Effector CD4-positive, alpha-beta T cell (primary cell): ENCODE results near the gene STMP1.
A peak's percentile ranks its signal among the peaks of the same experiment; 100 is the strongest.
"Not testable (repeated sequence)": the region's sequence is repeated elsewhere in the genome, so short reads cannot be mapped to it uniquely, and the experiment has no call there.

Experiments used
- DNase-seq: peaks from one replicate; pipeline ENCODE4 v3.0.0-alpha.2; 2020
- total RNA-seq: gene quantifications from one replicate; lab custom pipeline; 2026; lab: John Stamatoyannopoulos, UW

Gene STMP1
- 20.8 reads per million, percentile 47 among the genes with 10 or more reads in this experiment for total RNA-seq

DNA sequence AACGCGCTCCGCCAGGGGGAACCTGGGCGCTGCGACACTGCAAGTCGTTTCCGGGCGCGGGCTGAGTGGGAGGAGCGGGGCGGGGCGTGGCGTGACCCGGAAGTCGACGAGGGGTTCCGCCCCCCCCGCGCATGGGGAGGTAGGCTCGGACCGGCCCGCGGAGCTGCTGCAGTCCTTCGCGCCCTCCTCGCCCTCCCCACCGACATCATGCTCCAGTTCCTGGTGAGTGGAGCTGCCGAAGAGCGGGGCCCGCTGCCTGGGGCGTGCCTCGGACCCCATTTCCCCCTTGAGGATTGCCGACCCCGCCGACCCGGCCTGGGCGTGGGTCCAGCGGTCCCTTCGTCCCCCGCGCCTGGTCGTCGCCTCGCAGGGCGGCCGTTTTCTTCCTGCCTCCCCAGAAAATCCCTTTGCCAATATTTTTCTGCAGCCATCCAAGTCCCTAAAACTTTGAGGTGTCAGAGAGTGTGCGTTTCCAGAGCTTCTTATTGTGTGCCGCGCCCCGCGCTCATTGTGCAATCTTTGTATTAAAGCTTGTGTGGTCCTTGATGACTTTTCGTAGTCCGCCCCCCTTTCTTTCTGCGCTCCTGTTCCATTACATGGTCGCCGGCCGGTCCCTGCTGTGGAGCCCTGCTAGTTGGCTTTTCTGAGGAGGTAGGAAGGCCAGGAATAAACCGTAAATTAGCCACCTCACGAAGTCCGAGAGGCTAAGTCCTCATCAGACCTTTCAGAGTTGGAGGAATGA lies at the start of gene STMP1:
Gene STMP1 (plus strand): TSS at position 142 of the 742 bp plus-strand sequence.
- peak; percentile 96 for DNase-seq

DNA sequence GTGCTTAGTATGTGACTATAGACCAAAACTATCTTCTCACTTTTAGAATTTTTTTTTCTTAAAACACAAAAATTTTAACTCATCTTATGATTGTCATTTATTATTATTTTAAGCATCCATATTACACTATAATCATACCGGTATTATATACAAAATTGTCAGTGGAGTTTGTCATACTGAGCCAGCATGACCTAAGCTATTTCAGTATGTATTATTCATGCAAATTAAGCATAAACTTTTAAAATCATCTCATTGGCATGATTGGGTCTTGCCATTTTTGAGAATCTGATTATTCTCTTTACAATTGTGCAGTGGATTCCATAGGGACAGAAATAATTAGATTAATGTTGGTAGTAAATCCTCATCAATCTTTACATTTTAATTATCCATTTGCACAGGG lies 46.2 kb upstream of the STMP1 start:
- no peak for DNase-seq

DNA sequence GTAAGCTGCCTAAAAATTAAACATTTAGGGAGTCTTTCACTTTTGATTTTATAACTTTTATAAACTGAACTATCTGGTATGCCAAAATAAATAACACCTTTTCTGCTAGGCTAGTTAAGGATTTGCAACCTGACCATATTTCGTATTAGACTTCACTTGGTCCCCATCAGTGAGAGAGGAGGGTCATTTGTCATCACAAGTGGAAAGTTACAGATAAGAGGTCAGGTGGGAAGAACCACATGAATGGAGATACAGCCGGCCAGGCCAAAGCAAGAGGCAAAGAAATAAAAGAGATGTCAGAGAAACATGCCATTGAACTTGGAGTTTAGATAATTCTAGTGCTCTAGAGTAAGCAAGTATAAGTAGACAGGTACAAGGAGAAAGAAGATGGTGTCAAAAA lies 44.5 kb upstream of the STMP1 start:
- no peak for DNase-seq

DNA sequence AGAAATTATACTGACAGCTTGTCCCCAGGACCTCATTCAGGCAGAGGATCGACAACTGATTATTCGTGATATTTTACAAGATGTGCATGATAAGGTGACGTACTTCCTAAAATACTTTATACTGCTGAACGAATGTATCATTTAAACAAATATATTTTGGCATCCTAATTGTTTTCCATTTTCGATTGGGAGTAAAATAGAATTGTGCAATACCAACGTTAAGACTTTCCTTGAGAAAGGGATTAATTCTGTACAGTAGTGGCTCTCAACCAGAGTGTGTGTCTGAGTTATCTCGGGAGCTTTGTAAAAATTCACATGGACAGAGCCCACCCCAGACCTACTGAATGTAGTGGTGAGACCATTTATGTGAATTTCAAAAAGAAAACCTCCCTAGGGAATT lies 43.8 kb upstream of the STMP1 start:
- DNase-seq: no peak

DNA sequence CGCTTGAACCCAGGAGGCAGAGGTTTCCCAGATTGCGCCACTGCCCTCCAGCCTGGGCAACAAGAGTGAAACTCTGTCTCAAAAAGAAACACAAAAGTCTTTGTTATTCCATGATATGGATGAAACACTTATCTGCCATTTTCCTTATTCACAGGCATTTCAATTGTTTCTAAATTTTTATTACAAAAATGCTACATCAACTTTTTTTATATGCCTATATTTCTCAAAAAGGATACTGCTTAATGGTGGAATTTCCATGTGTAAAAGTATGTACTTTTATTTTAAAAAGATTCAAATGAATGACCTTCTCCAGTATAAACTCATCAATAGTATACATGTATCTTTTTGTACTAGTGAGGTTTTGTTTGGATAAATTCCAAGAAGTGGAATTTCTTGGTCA lies 41.9 kb upstream of the STMP1 start:
- DNase-seq: no peak

DNA sequence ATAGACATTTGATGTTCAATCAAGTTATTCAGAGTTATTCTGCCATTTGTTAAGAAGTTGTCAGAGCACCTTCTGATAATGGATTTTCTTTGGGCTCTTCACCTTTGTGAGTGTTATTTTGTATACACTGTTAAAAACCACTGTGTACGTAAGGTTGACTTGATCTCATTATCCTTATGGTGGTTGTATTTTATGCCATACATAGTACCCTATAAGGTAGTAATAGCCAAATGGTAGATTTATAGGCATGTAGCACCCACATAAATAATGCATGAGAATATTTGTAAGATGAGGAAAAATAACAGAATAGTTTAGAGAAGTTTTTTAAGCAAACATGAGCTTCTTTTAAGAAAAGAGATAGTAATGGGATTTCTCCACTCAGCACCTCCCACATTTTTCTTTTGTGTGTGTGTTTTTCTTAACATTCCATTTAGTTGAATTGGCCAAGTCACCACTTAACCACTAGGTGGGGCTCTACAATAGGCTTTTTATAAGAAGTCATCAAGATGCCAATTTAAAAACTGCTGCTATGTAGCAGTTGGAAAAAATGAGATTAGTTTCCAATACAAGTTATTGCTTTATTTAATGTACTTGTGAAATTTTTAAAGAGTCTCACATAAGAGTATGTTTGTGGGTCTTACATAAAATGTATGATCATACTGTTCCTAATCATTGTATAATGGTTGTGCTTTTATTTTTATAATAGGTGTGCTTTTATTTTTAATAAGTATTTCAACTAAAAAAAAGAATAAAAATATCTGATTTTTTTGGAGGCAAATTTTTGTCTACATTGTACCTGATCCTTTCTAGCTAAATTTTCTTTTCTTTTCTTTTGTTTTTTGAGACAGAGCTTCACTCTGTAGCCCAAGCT lies 41.1 kb upstream of the STMP1 start:
- DNase-seq: peak; percentile 21

DNA sequence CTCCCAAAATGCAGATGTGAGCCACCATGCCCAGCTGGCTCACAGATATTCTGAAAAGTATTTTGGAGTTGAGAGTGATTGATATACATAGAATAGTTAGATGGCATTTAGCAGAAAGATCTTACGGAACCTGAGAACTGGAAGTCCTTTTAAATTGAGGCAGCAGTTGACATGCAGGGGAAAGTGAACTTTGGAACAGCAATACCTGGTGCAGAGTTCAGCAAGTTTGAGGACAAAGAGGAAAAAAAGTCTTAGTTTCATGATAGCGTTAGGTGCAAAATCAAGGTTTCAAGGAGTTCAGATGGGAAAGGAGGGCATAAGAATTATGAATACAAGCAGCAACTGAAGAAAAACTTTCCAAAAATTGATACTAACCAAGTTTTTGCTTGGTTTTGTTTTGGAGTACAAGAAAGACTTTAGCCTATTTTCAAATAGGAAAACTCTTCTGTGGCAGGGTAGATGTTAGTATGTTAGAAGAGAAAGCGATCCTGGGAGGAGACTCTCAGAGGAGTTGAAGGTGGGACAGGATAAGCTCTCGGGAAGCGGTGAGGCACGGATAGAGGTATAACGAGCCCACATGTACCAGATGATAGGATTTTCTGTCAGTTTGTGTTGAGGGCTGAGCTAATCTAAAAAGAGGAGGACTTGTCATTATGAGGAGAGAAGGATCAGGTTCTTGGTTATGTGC lies 28.0 kb upstream of the STMP1 start:
- DNase-seq: no peak

DNA sequence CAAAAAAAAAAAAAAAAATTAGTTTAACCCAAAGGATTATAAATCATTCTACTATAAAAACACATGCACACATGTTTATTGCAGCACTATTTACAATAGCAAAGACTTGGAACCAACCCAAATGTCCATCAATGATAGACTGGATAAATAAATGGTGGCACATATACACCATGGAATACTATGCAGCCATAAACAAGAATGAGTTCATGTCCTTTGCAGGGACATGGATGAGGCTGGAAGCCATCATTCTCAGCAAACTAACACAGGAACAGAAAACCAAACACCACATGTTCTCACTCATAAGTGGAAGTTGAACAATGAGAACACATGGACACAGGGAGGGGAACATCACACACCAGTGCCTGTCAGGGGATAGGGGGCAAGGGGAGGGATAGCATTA lies 22.6 kb upstream of the STMP1 start:
- DNase-seq: not testable (repeated sequence)

DNA sequence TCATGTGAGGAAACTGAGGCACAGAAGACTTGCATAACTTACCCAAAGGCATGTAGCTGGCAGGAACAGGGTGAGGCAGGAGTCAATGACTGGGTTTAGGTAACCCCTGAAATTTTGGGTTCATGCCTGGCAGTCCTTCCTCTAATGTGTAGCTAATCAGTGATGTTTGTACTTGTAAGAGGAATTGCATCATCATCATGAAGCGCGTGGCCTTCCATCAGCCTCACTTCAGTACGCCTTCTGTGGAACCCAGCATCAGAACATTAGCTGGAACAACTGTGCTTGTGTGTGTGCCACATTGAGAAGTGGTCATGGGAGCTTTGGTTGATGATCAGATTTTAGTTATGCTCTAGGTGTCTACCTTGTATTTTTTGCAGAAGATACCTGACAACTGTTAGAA lies 18.2 kb upstream of the STMP1 start:
- DNase-seq: no peak

DNA sequence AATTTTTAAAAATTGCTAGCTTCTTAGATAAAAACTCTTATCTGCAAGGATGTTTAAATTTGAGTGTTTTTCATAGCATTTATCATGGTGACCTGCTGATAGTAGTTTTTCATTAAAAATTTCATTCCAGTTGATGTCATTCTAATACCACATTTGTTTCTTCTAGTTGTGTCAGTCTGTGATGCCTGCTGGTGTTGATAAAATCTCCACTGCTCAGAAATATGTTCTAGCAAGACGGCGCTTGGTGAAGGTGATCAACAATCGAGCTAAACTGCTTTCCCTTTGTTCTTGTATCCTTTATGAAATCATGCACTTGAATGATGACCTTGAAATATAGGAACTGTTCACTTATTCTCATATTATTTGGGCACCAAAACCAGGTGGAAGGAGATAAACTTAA lies 17.6 kb upstream of the STMP1 start:
- DNase-seq: no peak

DNA sequence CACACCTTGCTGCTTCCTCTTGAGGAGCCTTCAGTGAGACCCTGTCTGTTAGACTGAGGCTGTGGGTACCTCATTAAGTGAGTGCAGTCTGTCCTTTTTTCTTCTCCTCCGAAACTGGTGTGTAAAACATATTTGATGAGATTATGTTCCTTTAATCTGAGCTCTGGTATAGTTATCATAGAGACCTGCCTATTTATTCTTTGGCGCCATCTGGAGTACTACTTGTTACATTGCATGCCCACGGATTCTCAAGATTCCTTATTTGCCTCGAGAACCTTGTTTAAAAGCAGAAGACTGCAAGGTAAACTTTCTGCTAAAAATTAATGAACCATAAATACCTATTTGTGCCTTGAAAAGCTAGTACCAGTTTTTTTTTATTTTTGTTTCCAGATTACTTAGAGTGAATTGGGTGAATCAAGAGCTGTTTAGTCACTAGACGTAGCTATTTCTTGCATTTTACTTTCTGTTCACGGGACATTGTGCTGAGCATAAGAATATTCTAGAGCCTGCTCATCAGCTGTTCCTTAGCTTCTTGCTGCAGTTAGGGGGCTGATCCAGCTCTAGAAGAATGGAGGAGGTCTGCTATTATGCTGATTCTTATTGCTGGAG lies 16.9 kb upstream of the STMP1 start:
- DNase-seq: no peak

DNA sequence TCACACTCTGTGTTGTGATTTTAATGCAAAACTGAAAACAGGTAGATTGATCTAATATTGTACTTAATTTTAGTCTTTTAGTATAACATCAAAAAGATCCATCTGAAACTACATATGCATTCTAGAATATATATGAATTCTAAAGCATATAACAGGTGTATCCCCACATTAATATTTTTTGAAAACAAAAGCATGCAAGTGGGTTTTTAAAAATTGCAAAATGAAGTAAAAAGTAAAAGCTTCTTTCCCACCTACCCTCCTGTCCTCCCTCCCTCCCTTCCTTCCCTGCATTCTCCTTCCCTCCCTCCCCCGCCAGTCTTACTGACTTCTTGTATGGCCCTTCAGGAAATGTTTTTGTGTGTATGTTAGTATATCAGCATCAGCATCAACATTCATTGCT lies 14.6 kb upstream of the STMP1 start:
- no peak for DNase-seq

DNA sequence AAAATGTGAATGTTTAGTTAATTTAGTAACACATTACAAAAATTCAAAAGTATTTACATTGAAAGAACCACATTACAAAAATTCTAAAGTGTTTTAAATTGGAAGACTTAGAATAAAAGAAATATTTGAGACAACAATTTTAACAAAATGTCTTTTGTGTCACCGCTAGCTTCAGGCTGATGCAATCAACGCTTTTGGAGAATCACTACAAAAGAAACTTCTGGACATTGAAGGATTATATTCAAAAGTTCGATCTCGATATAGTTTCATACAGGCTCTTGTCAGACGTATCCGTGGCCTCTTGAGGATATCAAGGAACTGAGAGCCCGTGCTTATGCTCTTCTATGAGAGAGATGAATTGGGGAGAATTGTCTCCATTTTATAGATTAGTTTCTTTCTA lies 14.1 kb upstream of the STMP1 start:
- no peak for DNase-seq

DNA sequence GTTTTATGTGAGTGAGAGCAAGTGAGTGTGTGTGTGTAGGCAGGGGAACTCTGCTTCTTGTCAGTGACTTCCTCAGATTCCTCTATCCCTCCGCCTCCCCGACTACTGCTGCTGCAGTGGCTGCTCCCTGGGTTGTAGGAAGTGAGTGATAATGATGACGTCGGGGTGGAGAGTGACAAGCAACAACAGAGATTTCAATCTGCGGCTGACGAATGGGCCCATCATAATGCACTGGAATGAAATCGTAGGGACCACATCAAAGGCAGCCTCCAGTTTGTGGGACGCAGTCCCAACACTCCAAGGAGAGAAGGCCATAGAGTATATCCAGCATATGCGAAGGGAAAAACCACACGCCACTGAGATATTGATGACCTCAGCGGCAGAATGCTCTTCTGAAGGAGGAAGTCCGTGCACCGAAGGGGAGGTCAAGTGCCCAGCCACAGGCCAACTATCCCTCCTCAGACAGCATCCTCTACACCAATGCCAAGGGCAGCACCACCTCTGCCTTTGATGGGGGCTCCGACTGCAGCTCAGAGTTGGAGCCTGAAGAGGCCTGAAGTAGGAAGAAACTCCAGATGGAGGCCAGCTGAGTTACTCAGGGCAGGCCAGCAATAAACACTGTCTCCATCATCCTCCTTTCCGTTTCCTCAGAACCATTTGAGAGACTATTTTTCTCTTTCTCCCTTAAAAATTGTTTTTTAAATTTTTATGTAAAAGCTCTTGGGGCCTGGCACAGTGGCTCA lies 11.3 kb upstream of the STMP1 start:
- no peak for DNase-seq

DNA sequence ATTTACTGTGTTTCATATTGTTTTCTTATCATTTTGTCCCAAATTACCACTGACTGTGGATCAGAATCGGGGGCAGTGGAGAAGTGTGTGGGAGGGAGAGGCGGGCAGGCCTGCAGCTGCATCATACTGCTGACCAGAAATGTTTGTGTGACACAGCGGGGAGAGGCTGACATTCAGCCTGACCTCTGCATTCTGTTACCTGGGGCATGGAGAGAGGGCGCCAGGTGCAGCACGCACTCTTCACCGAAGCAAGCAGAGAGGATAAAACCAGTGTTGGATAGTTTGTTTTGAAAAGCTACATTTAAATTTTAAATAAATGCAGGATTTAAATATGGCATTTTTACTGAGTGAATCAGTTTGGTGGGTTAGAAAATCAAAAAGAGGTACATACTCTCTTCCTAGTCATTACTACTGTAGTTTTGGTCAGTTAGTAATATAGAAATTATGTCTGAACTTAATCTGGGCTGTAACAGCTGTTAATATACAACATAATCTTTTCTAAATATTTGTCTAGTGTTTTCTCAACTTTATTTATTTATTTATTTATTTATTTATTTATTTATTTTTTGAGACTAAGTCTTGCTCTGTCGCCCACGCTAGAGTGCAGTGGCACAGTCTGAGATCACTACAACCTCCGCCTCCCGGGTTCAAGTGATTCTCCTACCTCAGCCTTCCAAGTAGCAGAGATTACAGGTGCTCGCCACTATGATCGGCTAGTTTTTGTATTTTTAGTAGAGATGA lies 8.8 kb upstream of the STMP1 start:
- DNase-seq: no peak

DNA sequence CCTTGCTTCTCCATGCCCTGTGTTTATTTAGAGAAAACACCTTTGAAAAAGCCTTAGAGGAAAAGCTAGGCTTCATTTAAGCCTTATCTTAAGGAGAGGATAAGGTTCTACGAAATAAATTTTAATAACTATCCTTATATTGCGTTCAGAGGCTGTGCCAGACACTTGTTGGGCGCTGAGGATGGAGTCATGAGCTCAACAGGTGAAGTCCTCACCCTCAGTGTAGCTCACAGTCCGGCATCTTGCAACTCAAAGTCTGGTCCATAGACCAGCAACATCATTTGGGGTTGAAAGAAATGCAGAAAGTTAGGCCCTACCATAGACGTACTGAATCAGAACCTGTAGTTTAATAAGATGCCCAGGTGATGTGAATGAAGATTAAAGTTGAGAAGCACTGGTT lies 3.8 kb upstream of the STMP1 start:
- DNase-seq: no peak

DNA sequence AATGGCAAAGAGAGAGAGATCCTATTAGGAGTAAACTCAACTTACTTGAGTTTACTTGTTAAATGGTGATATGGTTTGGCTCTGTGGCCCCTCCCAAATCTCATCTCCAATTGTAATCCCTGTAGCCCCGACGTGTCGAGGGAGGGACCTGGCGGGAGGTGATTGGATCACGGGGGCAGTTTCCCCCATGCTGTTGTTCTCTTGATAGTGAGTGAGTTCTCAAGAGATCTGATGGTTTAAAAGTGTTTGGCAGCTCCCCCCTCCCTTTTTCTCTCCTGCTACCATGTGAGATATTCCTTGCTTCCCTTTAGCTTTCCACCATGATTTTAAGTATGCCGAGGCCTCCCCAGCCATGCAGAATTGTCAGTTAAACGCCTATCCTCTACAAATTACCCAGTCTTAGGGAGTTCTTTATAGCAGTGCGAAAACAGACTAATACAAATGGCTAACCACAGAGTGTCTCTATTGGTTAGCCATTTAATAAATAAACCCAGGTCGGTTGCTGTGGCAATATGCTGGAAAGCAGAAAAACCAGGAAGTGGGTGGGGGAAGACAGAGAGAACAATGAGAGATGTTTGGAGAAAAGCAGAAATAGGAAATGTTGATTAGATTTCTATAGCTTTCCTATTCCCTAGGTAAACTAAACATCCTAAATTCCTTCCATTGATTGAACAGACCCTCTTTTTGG lies 3.0 kb upstream of the STMP1 start:
- DNase-seq: no peak

DNA sequence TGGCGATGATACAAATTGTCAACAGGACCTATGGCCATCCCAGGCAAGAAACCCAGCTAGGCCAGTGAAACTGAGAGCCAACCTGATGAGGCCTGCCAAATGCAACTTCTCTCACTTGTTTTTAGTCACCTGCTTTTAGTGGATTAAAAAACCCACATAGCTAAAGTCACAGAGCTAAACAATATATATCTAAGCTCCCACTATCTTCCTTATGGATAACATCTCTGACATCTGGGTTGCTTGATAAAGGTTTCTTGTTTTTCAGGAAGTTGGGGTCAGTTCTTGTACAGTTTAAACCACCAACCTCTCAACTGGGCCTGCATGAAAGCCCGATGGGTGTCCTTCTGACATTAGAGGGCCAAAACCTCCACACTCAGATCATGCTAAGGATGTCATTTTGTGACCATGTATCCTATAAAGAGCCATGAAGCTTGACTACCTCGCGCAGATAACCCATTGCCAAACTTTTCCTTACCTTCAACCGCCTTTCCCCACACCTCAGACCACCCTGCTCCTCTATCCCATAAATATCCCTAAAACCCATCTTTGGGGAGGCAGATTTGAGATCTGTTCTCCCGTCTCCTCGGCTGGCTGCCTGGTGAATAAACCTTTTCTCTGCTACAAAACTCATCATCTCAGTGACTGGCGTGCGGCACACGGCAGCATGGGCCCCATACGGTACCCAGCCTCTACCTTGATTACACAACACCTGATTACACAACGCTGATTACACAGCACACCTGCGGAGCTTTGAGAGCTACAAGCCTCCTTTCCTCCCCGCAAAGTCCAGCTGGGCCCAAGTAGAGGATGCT lies 797 bp upstream of the STMP1 start:
- DNase-seq: no peak

DNA sequence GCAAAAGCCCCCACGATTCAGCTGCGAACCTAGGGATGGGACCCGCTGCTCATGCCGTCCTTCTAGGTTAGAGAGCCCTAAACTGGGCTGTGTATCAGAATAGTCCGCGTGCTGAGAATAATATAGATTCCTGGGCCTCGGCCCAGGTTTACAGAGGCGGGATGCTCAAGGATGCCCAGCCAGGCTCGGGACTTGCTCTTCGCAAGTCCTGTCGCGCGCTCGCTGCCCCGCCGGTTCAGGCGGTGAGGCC lies 266 bp upstream of the STMP1 start:
- DNase-seq: no peak

DNA sequence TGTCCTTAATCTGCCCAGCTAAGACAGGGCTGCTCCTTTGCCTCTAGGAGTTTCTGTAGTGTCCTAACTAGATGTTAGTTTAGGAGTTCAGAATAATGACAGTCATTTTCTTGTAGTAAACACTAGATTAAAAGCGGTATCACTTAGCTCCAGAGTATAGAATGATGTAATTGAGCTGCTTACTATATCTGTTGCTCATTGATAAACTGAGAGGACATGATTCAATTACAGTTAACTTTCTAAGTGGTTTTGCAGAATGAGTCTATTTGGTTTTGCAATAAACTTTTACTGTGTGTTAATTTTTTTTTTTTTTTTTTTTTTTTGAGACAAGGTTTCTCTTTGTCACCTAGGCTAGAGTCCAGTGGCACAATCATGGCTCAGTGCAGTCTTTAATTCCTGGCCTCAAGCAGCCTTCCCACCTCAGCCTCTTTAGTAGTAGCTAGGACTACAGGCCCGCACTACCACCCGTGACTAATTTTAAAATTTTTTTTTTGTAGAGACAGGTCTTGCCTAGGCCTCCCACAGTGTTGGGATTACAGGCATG lies 1.8 kb downstream of the STMP1 start:
- no peak for DNase-seq
